ENCODE data around the gene KCNT1.

The KCNT1 gene

GRCh38 chr9:135785013-135785575 is 83.1 kb downstream of the KCNT1 start:
- no peak for DNase-seq (ENCODE audit: low read depth)

- DNase-seq (ENCODE audit: low read depth) = no peak
Observed at GRCh38 chr9:135786146-135786690, 84.2 kb downstream of the KCNT1 start.

DNA sequence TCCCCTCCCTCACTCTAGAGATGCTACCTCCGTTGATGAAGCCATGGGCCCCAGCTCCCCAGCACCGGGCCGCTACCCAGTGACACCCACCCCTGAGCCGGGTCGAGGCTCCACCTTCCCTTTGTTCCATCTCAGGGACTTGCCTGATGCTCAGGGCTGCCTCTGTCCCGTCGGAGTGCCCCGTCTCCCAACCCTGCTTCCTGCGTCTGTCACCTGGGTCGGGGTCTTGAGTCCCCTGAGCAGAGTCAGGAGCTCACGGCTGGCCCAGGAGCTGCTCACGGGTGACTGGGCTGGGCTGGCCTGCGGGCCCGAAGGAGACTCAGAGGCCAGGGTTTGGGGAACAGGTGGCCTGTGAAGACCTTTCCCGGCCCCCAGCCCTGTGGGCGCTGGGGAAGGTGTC is 85.3 kb downstream of the KCNT1 start:
- DNase-seq (ENCODE audit: low read depth) = no peak

DNA sequence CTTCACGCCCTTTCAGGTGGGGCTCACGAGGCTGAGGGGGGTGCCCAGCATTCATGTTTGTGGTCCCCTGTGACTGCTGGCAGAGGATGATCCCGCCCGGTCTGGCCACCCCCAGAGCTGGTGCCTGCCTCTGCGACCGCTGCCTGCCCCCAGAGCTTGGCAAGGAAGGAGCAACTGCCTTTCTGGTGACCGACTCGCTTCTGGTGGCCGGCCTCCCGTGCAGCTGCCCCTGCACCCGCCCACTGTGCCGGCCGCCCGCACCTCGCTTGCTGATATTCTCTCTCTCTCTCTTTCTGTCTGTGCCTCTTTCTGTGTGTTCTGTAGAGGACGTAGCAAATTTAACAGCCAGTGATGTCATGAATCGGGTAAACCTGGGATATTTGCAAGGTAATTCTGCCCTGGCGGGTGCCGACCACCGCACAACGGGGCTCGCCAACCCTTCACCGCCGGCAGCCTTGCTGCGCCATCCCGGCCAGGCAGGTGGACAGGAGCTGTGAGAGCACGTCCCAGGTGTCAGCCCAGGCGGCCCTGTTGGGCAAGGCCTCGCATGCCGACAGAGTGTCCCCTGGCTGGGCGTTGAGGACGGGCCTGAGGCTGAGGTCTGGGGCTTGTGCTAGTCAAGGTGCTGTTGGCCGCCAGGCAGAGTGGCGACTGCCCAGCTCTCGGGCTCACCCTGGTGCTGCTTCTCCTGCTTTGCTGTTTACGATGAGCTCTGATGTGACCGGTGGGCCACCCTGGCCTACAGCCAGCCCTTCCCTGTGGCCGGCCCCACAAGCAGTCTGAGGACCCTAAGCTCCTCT is 86.0 kb downstream of the KCNT1 start:
- DNase-seq (ENCODE audit: low read depth) = no peak

GRCh38 chr9:135788576-135789300 is 86.8 kb downstream of the KCNT1 start:
- DNase-seq (ENCODE audit: low read depth) = no peak

DNA sequence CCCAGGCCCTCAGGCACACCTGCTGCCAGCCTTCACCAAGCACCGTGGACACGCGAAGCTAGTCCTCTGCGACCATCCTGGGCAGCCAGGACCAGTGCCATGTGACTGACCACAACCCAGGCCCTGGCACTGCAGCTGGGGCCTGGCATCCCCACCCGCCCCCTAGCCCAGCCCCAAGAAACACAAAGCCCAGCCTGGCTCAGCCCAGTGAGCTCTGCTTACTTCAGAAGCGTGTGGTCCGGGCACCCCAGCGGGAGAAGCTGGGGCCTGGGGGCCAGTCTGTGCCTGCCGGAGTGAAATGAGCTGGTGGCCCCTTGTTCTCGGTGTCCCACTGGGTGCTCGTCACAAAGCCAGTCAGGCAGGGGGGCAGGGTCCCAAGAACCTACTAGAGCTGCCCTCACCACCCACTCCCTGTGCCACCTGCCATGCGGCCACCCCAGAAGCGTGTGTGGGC is 87.9 kb downstream of the KCNT1 start:
- no peak for DNase-seq (ENCODE audit: low read depth)

DNA sequence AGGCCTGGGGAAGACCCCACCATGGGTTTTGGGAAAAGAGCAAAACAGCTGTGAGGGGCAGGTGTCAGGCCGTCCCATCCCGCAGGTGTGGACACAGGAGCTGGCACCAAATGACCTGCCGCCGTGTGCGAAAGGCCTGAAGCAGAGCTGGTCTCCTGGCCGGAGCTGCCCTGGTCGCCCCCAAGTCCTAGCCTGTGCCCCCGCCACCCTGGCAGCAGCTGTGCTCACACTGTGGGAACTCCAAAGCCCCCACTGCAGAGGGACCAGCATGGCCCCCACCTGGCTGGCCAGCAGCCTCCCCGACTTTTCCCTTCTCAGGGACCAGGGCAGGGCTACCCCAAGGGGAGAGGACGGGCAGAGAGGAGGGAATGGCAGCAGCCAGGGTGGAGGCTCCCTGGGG is 88.4 kb downstream of the KCNT1 start:
- no peak for DNase-seq (ENCODE audit: low read depth)

GRCh38 chr9:135790850-135791249 is 88.9 kb downstream of the KCNT1 start:
- no peak for DNase-seq (ENCODE audit: low read depth)

- no peak for DNase-seq (ENCODE audit: low read depth)
Observed at GRCh38 chr9:135791431-135792267, 89.7 kb downstream of the KCNT1 start.

- DNase-seq (ENCODE audit: low read depth) = no peak
Observed at GRCh38 chr9:135792268-135793128, 90.5 kb downstream of the KCNT1 start.

GRCh38 chr9:135793221-135794056 is 91.5 kb downstream of the KCNT1 start:
- no peak for DNase-seq (ENCODE audit: low read depth)

DNA sequence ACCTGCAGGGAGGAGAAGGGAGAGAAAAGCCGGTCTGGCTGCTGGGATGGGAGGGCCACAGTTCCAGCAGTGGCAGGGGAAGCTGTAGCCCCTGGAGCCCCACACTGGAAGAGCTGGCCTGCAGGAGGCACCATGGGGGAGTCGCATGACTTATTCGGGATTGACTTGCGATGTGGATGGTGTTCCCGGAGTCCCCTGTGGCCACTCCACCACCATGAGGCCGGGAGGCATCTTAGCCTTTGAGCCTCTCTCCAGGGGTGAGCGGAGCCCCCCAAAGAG is 92.0 kb downstream of the KCNT1 start:
- DNase-seq (ENCODE audit: low read depth) = no peak

GRCh38 chr9:135794361-135794885 is 92.4 kb downstream of the KCNT1 start:
- DNase-seq (ENCODE audit: low read depth) = no peak

- DNase-seq (ENCODE audit: low read depth) = no peak
Observed at GRCh38 chr9:135795391-135795790, 93.4 kb downstream of the KCNT1 start.

DNA sequence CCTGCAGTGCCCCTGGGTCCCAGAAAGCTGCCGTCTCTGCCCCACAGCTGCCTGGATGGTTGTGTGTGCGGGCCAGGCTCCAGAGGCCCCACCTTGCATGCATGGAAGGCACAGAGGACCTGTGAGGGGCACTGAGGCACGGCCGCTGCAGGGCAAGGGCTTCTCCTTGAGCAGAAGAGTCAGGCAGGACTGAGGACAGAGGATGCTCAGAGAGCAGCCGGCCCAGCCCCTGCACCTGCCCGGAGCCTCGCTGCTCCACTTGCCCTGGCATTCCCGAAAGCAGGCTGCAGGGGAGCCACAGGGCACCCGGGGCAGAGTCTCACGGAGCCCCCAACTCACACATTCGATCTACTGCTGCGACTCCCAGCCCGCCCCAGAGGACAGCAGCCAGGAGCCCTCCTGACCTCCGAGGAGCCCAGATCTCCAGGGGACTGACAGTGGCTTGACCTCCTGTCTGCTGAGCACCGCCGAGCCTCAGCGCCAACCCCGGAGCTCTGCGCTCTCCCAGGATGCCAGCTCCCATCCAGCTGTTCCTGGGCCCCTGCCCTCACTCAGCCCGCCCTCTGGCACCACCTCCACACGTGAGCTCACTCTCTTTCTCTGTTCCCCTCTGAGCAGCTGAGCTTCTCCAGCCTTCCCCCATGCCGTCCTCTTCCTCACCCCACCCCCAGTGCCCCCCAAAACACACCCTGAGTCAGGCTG is 95.0 kb downstream of the KCNT1 start:
- DNase-seq (ENCODE audit: low read depth) = no peak

DNA sequence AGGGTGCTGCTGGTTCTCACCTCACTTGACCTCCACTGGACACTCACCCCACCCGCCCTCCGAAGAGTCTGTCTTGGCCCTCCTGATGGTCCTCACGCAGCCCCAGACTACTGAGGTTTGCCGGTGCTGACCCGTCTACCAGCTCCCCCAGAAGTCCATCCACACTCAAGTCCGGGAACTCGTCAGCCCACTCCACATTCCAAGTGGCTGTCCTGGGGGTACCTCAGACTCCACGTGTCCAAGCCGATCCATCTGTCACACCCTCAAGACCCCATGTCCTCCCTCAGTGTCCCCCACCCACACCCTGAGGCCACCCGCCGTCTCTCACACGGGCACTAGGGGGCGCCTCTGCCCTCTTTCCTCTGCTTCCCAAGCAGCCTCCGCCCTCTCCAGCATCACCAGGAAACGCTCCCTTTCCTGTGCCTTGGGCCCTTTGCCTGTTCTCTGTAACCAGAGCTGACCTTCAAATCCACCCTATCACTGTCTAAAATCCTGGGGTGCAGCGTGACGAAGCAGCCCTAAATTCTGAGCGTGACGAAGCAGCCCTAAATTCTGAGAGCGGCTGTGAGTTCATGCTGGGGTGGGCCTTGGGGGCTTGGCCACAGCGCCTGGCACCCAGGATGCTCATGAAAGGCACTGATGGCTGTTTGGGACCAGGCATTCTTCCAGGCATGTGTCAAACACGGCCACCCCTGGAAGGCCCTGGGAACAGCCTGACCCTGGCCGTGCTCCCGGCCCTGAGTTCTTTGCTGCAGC is 95.7 kb downstream of the KCNT1 start:
- no peak for DNase-seq (ENCODE audit: low read depth)

DNA sequence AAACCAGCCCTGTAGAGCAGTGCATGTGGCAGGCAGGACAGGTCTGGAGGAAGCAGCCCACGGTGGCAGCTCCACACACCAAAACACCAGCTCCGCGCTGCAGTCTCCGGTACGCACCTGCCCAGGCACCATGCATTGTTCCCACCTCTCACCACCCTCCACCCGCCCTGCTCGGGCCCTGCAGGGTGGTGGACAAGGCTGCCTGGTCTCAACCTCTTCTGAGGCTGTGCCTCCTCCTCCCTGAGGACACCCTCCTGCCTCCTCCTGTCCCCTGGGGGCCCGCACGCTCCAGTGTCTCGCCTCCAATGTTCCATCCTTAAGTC is 96.2 kb downstream of the KCNT1 start:
- DNase-seq (ENCODE audit: low read depth) = no peak

GRCh38 chr9:135799261-135799660 is 97.3 kb downstream of the KCNT1 start:
- no peak for DNase-seq (ENCODE audit: low read depth)

DNA sequence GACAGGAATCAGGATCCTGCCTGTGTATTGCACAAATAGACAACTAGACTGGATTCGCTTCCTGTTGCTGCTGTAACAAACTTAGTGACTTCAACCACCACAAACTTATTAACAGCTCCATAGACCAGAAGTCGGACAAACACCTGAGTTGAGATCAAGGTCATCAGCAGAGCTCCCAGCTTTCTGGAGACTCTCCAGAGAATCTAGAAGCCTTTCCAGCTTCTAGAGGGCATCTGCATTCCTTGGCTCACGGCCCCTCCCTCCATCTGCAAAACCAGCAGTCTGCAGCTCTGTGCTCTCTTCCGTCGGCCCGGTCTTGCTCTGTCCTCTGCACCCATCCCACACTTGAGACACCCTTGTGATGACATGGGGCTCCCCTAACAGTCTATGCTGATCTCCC is 99.1 kb downstream of the KCNT1 start:
- DNase-seq (ENCODE audit: low read depth) = no peak

Data from stimulated activated CD8-positive, alpha-beta memory T cell treated with anti-CD3 and anti-CD28 coated beads, Interleukin-15, amount 100 ng/mL, for 1 hour (primary cell).